PC-9 (cell line): Measurements from ENCODE around the gene CEP350. TPM values are rescaled to one million over a fixed set of nuclear protein-coding genes. Genes with fewer than 3 reads are reported as not detected.
A peak's percentile ranks its signal among the peaks of the same experiment; 100 is the strongest.

Experiments
- BruUV-seq: library from RNA; stranded (reverse); fragments of 400-500 nt; replicated peaks from 2 replicates; lab custom pipeline; 2021; lab: Mats Ljungman, UMichigan
- CTCF ChIA-PET: fragments of 300-600 bp; sonication (Branson Sonifier 250); formaldehyde crosslinking; loops from one replicate; lab custom pipeline; 2022; ENCODE audit warnings: antibody characterized with exemption; lab: Charles Lee
- POLR2A ChIA-PET: fragments of 300-600 bp; sonication (Branson Sonifier 250); formaldehyde crosslinking; loops from one replicate; lab custom pipeline; 2022; ENCODE audit warnings: antibody characterized with exemption; ENCODE audit not compliant: unreplicated experiment; lab: Charles Lee
- DNase-seq, 2 experiments: peaks; one replicate each; pipeline versions ENCODE4 v3.0.0 to v3.0.0-alpha.2; 2015 to 2022; ENCODE audit warnings: mixed read lengths in 1 of 2
- H2AFZ ChIP-seq: fragments of 200-600 bp; sonication (generic); 2 replicates; pipeline ENCODE4 v1.8.1; 2017; ENCODE audit warnings: antibody characterized with exemption
- H3F3A ChIP-seq: fragments of 200-600 bp; sonication (generic); 2 replicates; pipeline ENCODE4 v1.8.1; 2017; ENCODE audit warnings: antibody characterized with exemption, mild to moderate bottlenecking, low read depth; ENCODE audit not compliant: insufficient read depth
- H3K27ac ChIP-seq: fragments of 200-600 bp; sonication (generic); 2 replicates; pipeline ENCODE4 v1.6.1; 2016; ENCODE audit warnings: mixed run types
- H3K27me3 ChIP-seq: fragments of 200-600 bp; sonication (generic); 2 replicates; pipeline ENCODE4 v1.6.1; 2016; ENCODE audit warnings: low read depth, mixed run types; ENCODE audit not compliant: insufficient read depth
- H3K36me3 ChIP-seq: fragments of 200-600 bp; sonication (generic); 2 replicates; pipeline ENCODE4 v1.6.1; 2016; ENCODE audit warnings: low read depth, mixed run types
- H3K4me1 ChIP-seq: fragments of 200-600 bp; sonication (generic); replicated peaks from 2 replicates; pipeline ENCODE4 v1.6.1; 2016; ENCODE audit warnings: mixed run types; ENCODE audit not compliant: insufficient read depth
- H3K4me2 ChIP-seq: fragments of 200-600 bp; sonication (generic); 2 replicates; pipeline ENCODE4 v1.6.1; 2017; ENCODE audit warnings: mixed run types
- H3K4me3 ChIP-seq: fragments of 200-600 bp; sonication (generic); 2 replicates; pipeline ENCODE4 v1.6.1; 2016; ENCODE audit warnings: mixed run types
- H3K79me2 ChIP-seq: fragments of 200-600 bp; sonication (generic); 2 replicates; pipeline ENCODE4 v1.6.1; 2017; ENCODE audit warnings: low read depth, mixed run types
- H3K9me2 ChIP-seq: fragments of 200-600 bp; sonication (generic); 2 replicates; pipeline ENCODE4 v1.8.1; 2017; ENCODE audit warnings: mild to moderate bottlenecking; ENCODE audit not compliant: insufficient read depth
- H3K9me3 ChIP-seq: fragments of 200-600 bp; sonication (generic); 2 replicates; pipeline ENCODE4 v1.8.1; 2016; ENCODE audit warnings: low read depth; ENCODE audit not compliant: insufficient read depth
- H4K20me1 ChIP-seq: fragments of 200-600 bp; sonication (generic); 2 replicates; pipeline ENCODE4 v1.8.1; 2017; ENCODE audit not compliant: insufficient read depth
- CTCF ChIP-seq: fragments of 200-600 bp; sonication (generic); conservative IDR thresholded peaks from 2 replicates; pipeline ENCODE4 v1.6.1; 2017; ENCODE audit warnings: mixed run types, antibody characterized with exemption, mild to moderate bottlenecking, moderate library complexity
- EZH2 ChIP-seq: fragments of 200-600 bp; sonication (generic); IDR thresholded peaks from 2 replicates; pipeline ENCODE4 v1.8.0; 2017; ENCODE audit warnings: antibody characterized with exemption, low read depth
- intact Hi-C: fragments of 100-400 bp; cut with micrococcal nuclease; formaldehyde crosslinking; loops from one replicate; pipeline ENCODE4 v1.10.0; 2022; ENCODE audit not compliant: unreplicated experiment
- total RNA-seq: library from RNA; stranded (reverse); gene quantifications from 2 replicates; pipeline ENCODE4 v1.2.3, GENCODE V29; 2021

CEP350 gene
- total RNA-seq, 1 experiment from 2014 or later, result 30.6 TPM

DNA sequence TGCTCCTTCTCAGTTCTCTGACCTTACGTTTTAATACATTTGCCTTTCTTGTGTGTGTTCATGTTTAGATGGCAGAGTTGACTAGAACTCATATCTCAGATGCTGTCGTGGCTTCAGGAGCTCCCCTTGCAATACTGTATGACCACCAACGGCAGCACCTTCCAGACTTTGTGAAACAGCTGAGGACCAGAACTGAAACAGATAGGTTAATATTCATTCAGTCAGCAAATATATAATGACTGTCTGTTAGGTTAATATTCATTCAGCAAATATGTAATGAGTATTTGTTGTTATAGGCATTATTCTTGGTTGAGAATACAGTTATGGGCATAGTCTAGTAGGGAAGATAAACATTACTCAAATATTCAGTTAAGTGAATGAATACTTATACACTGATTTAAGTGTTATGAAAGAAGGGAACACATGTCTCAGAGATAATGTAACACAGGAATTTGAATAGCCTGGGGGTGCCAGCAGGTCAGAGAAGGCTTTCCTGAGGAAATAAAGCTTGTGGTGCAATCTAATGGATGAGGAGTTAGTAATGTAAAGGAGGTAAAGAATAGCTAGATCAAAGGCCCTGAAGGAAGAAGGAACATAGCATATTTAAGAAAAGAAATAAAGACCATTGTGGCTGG, 88.5 kb downstream of the CEP350 start:
- POLR2A ChIA-PET, result interaction anchor here (0.6 kb wide), 1 partner anchor 171 kb away, joined by 7 read pairs; no protein-coding TSS in a partner anchor
- no peaks in the 10 kb centered on the region for H3K79me2 ChIP-seq
- no peaks in the 10 kb centered on the region for H4K20me1 ChIP-seq
- no peak overlapping the region for H2AFZ ChIP-seq
- no peaks in the 10 kb centered on the region for H3F3A ChIP-seq
- TF ChIP-seq EZH2, result no peak
- no peak for TF ChIP-seq CTCF
- no peak overlapping the region for H3K4me2 ChIP-seq
- no peaks in the 10 kb centered on the region for H3K4me1 ChIP-seq
- BruUV-seq, result no TSS peak
- no peaks in the 10 kb centered on the region for H3K9me3 ChIP-seq
- no peak overlapping the region for H3K27ac ChIP-seq
- peaks cover 26% of the 10 kb centered on the region for H3K36me3 ChIP-seq
- no peak overlapping the region for H3K4me3 ChIP-seq
- H3K27me3 ChIP-seq, result no peaks in the 10 kb centered on the region
- intact Hi-C loops, result no loop called here
- CTCF ChIA-PET, result no interaction called here
- no peaks in the 10 kb centered on the region for H3K9me2 ChIP-seq
- DNase-seq, result peak in 1 of 2 experiments; percentile 64

GRCh38 chr1:180043785-180044184, 89.2 kb downstream of the CEP350 start:
- no peaks in the 10 kb centered on the region for H3K9me3 ChIP-seq
- H3K4me2 ChIP-seq, result no peak overlapping the region
- no peak overlapping the region for H3K4me3 ChIP-seq
- ChIA-PET POLR2A (interaction anchor here (0.6 kb wide), 1 partner anchor 172 kb away, joined by 7 read pairs; no protein-coding TSS in a partner anchor), CTCF (no interaction called here)
- no TSS peak for BruUV-seq
- peaks cover 21% of the 10 kb centered on the region; the same call in 1 of the 2 replicates for H3K36me3 ChIP-seq
- H3K27me3 ChIP-seq, result no peaks in the 10 kb centered on the region
- no peaks in the 10 kb centered on the region for H3K9me2 ChIP-seq
- intact Hi-C loops, result no loop called here
- no peak overlapping the region for H3K27ac ChIP-seq
- TF ChIP-seq CTCF (no peak), EZH2 (no peak)
- H3K79me2 ChIP-seq, result no peaks in the 10 kb centered on the region
- no peaks in the 10 kb centered on the region for H3F3A ChIP-seq
- no peaks in the 10 kb centered on the region for H3K4me1 ChIP-seq
- no peak for DNase-seq
- H2AFZ ChIP-seq, result no peak overlapping the region
- H4K20me1 ChIP-seq, result no peaks in the 10 kb centered on the region

GRCh38 chr1:180046674-180047073, 92.1 kb downstream of the CEP350 start:
- H3K36me3 ChIP-seq, result peaks cover 21% of the 10 kb centered on the region; the same call in 1 of the 2 replicates
- no peak overlapping the region for H2AFZ ChIP-seq
- TF ChIP-seq CTCF (no peak), EZH2 (no peak)
- H3K4me3 ChIP-seq, result no peak overlapping the region
- H3K9me3 ChIP-seq, result no peaks in the 10 kb centered on the region
- H3K4me2 ChIP-seq, result no peak overlapping the region
- no peaks in the 10 kb centered on the region for H3K9me2 ChIP-seq
- no peak overlapping the region for H3K27ac ChIP-seq
- POLR2A ChIA-PET, result no interaction called here
- no peaks in the 10 kb centered on the region for H4K20me1 ChIP-seq
- no peaks in the 10 kb centered on the region for H3K4me1 ChIP-seq
- no TSS peak for BruUV-seq
- CTCF ChIA-PET, result no interaction called here
- no peaks in the 10 kb centered on the region for H3K79me2 ChIP-seq
- no peak for DNase-seq
- H3K27me3 ChIP-seq, result no peaks in the 10 kb centered on the region
- no peaks in the 10 kb centered on the region for H3F3A ChIP-seq
- intact Hi-C loops, result no loop called here
